H7 (cell line): ENCODE measurements around the gene CPN2. TPM values are rescaled to one million over a fixed set of nuclear protein-coding genes. Genes with fewer than 3 reads are reported as not detected.

ENCODE experiments used
- DNase-seq: peaks from one replicate; pipeline ENCODE4 v3.0.0; 2012
- H3K27me3 ChIP-seq: 2 replicates; pipeline ENCODE4 v1.6.0; 2011; ENCODE audit warnings: mild to moderate bottlenecking, low read length; ENCODE audit not compliant: control insufficient read depth, insufficient read depth
- H3K36me3 ChIP-seq: replicated peaks from 2 replicates; pipeline ENCODE4 v1.5.1; 2011; ENCODE audit warnings: low read length; ENCODE audit not compliant: control insufficient read depth, insufficient read depth
- H3K4me3 ChIP-seq: 2 replicates; pipeline ENCODE4 v1.5.1; 2011; ENCODE audit warnings: low read depth, mild to moderate bottlenecking, control low read depth, low read length, moderate library complexity; ENCODE audit not compliant: insufficient read depth
- total RNA-seq: library from RNA; depleted of rRNA; stranded (reverse); fragments of >200 nt; shearing (Covaris generic); gene quantifications from 2 replicates; pipeline ENCODE4 v1.2.3, GENCODE V29; 2014

The CPN2 gene
- total RNA-seq, 1 experiment from 2014 or later, result 0.21 TPM

GRCh38 chr3:194386648-194387047 is 35.5 kb upstream of the CPN2 start:
- H3K27me3 ChIP-seq, result no peaks in the 10 kb centered on the region
- H3K36me3 ChIP-seq, result no peaks in the 10 kb centered on the region
- no peak overlapping the region for H3K4me3 ChIP-seq
- peak; percentile 12 for DNase-seq

DNA sequence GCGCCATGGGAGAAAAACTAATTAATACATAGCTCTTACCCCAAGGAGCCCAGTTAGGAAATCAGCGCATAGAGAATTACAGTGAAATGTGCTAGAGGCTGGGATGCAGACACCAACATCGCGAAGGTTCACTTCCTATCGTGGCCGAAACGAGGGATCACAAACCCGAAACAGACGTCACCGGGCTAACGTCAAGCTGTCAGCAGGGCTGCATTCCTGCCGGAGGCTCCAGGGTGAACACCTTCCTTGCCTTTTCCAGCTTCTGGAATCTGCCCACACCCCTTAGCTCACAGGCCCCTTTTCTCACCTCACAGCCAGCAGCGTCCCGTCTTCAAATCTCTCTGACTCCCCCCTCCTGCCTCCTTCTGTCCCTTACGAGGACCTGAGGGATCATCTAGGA is 34.9 kb upstream of the CPN2 start:
- Histone ChIP-seq H3K36me3 (no peaks in the 10 kb centered on the region), H3K27me3 (no peaks in the 10 kb centered on the region), H3K4me3 (no peak overlapping the region)
- peak; percentile 22 for DNase-seq

DNA sequence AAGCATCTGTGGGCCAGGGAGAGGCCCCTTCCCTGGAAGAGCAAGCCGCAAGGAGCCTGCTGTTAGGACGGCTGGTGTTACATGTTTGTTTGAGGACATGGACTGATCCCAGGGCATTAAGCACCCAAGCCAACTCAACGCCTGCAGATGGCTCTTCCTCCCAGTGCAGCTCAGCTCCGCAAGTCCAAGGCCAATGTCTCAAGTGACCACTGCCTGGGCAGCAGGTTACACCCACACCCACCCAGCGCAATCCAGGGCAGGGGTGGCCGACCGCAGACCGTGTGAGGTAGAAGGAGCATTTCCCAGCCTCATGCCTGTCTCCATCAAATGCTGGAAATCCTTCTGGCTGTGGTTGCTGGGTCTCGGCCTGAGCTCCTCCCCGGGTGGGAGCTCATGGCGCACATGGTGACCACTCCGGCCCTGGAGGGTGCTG is 33.5 kb upstream of the CPN2 start:
- peak; percentile 22 for DNase-seq
- no peak overlapping the region for H3K4me3 ChIP-seq
- no peaks in the 10 kb centered on the region for H3K27me3 ChIP-seq
- H3K36me3 ChIP-seq, result no peaks in the 10 kb centered on the region

DNA sequence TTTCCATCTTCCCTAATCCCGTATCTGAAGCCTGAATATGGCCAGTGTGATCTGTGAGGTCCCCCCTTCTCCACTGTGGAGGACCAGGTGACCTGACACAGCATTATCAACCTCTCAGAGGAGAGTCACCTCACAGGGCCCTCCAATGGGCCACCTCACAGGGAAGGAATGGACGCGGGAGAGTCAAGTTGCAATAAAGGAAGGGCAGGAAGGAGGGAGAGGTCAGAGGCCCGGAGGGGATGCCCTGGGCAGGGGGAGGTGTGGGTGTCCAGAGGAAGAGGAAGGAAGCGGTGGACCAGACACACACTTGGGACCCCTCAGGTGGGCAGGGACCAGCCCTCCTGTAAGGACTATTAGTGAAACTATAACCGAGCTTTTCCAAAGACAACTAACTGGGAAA is 33.0 kb upstream of the CPN2 start:
- no peaks in the 10 kb centered on the region for H3K27me3 ChIP-seq
- no peaks in the 10 kb centered on the region for H3K36me3 ChIP-seq
- H3K4me3 ChIP-seq, result no peak overlapping the region
- peak; percentile 12 for DNase-seq

DNA sequence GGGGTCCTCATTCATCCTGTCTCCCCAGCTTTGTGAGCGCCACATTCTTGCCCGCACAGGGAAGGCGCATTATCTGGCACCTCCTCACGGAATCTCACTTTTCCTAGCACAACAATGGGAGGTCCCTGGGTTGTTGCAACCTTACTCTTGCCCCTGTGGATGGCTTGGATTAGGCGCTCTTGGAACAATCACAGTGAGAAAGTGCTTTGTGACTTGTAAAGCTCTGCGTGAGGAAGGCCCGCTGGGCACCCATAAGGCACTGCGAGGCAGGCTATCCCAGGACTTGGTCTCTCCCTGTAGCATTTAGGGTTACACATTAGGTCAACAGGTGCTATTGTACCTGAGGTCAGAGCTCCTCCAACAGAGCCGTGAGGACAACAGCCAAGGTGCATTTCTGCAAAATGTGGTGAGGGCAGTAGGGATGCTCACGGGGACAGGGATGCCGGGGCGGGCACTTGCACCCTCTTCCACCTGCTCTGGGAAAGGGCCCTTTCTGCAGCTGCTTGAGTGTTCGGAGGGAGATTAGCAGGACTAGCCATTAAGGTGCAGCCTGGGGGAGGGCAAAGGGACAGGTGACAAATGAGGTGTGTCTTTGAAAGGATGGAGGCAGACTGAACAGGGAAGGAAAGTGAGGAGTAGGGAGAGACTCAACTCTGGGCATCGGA is 32.3 kb upstream of the CPN2 start:
- Histone ChIP-seq H3K27me3 (no peaks in the 10 kb centered on the region), H3K36me3 (no peaks in the 10 kb centered on the region), H3K4me3 (no peak overlapping the region)
- peak; percentile 59 for DNase-seq

- no peaks in the 10 kb centered on the region for H3K27me3 ChIP-seq
- no peaks in the 10 kb centered on the region for H3K36me3 ChIP-seq
- DNase-seq, result no peak
These were observed 31.7 kb upstream of the CPN2 start for GRCh38 chr3:194382892-194383223.

DNA sequence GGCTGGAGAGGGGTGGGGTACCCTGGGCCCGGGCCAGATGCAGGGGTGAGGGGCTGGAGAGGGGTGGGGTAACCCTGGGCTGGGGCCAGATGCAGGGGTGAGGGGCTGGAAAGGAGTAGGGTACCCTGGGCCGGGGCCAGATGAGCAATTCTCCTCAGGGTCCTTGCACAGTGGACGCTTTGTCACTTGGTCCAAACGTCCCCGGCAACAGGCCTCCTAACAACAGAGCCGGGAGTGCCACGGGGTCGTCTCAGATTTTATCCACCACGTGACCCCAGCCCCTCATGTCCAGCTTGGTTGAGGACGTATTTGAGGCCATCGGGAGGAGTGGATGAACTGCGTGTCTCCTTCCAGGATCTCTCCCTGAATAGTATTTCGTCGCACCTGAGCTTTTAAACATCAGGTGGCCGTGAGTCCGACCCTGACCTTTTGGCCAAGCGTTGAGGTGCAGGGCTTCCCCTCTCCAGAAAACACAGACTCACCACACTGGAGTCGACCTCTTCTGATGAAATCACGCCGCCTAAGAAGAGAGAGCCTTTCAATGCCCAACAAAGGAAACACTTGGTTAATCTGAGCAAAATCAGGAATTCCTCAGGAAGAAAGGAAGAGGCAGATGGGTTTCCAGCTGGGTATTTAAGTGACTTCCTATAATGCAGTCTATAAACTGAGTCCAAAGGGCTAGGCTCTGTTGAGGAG is 31.2 kb upstream of the CPN2 start:
- Histone ChIP-seq H3K27me3 (no peaks in the 10 kb centered on the region), H3K4me3 (no peak overlapping the region), H3K36me3 (no peaks in the 10 kb centered on the region)
- DNase-seq, result peak; percentile 55

More at GRCh38 chr3:194382892-194383223, 31.7 kb upstream of the CPN2 start:
- no peak overlapping the region for H3K4me3 ChIP-seq

- DNase-seq, result peak; percentile 71
- Histone ChIP-seq H3K4me3 (no peak overlapping the region), H3K36me3 (no peaks in the 10 kb centered on the region), H3K27me3 (no peaks in the 10 kb centered on the region)
These were observed 30.3 kb upstream of the CPN2 start for GRCh38 chr3:194381460-194381875.

DNA sequence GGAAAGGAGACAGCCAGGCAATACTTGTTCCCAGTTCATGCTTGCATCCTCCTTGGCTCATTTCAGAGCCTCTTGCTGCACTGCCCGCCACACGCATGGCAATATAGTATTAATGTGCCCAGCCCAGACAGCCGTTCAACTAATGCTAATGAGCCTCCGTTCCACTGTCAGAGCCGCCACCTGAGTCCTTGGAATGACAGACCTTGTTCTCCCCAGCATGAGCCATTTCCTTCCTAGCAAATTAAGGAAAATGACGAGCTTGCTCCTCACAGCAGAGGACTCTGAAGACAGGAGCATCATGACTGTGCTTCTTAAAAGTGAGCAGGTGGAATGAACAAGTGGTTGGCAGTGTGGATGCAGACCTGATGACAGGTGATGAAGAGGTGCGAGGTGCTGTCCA is 29.2 kb upstream of the CPN2 start:
- no peaks in the 10 kb centered on the region for H3K27me3 ChIP-seq
- H3K36me3 ChIP-seq, result no peaks in the 10 kb centered on the region
- no peak for DNase-seq
- H3K4me3 ChIP-seq, result no peak overlapping the region

DNA sequence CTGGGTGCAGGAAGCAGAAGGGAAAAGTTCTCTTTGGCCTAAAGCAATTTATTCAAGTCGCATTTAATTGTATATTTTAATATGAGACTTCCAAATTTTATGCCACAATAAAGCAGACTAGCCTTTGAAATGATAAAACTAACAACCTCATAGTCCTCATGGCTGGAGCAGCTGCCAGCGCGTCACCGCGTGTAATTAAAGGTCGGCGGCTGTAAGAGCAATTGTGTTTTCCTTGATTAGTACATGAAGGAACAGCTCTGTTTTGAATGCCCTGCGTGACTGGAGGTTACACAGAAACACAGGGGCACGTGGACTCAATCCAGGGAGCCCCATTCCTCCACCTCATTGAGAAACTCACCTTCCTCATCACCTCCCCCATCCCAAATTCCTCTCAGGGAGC is 28.5 kb upstream of the CPN2 start:
- Histone ChIP-seq H3K4me3 (no peak overlapping the region), H3K36me3 (no peaks in the 10 kb centered on the region), H3K27me3 (no peaks in the 10 kb centered on the region)
- no peak for DNase-seq

DNA sequence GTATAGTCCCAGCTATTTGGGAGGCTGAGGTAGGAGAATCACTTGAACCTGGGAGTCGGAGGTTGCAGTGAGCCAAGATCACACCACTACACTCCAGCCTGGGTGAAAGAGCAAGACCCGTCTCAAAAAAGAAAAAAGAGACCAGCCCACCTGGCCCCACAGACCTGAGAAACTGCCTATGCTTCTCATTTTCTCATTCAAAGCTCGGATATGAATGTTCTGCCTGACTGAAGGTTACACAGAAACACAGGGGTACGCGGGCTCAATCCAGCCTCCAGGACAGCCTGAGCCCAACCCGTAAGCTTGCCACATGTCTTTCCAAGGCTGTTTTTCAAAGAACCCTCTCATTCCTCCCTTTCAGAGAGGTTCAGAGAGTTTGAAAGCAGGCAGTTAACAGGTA is 28.1 kb upstream of the CPN2 start:
- no peak for DNase-seq
- Histone ChIP-seq H3K4me3 (no peak overlapping the region), H3K36me3 (no peaks in the 10 kb centered on the region), H3K27me3 (no peaks in the 10 kb centered on the region)

GRCh38 chr3:194377708-194378107 is 26.6 kb upstream of the CPN2 start:
- H3K27me3 ChIP-seq, result no peaks in the 10 kb centered on the region
- H3K4me3 ChIP-seq, result no peak overlapping the region
- no peak for DNase-seq
- H3K36me3 ChIP-seq, result no peaks in the 10 kb centered on the region

GRCh38 chr3:194376241-194376560 is 25.1 kb upstream of the CPN2 start:
- DNase-seq, result no peak
- H3K36me3 ChIP-seq, result no peaks in the 10 kb centered on the region
- no peaks in the 10 kb centered on the region for H3K27me3 ChIP-seq
- no peak overlapping the region for H3K4me3 ChIP-seq

DNA sequence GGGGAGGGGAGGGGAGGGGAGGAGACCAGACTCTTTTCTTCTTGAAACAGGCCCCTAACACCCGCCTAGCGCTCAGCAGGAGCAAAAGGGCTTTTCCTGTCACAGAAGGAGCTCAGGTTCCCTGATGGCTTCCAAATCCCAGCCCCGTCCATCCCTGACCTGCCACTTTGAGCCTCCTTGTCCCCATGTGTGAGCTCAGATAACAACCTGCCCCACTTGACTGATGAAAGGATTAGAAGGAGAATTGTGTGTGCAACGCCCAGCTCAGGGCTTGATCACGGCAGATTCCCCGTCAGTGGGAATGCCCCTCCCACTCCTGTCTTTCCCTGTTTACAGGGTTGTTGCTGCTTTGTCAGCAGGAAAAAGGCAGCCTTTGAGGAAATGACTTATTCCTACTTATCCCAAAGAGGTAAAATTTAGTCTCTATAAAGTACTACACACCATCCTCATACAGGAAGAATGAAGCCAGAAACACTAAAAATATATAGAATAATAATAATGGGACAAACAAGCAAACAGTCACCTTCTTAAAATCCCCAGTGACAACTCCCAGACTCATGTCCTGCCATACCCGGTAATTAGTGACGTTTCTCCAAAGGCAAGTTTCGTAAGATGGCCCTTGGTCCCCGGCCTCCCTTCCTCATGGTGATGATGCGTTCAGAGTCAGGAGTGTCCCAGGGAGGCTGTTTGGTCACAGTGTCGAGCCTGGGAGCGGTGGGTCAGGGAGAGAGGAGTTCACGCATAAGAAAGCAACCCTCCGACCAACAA is 24.5 kb upstream of the CPN2 start:
- Histone ChIP-seq H3K36me3 (no peaks in the 10 kb centered on the region), H3K27me3 (no peaks in the 10 kb centered on the region), H3K4me3 (no peak overlapping the region)
- DNase-seq, result no peak

DNA sequence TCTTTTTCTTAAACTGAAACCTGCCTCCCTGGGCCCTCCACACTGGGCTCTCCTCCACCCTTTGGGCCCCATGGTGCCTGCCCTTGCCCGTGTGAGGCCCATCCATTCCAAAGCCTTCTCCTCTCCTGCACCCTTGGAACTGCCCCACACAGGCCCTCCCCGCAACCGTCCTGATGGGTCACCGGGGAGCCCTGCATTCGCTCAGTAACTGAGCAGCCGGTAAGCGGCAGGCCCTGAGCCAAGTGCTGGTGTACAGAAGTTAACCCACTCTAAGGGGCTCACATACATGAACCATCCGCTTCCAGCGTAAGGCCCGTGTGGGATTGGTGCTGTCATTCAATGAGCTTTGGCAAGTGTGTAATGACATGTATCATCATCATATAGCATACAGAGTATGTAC is 23.8 kb upstream of the CPN2 start:
- DNase-seq, result peak; percentile 59
- Histone ChIP-seq H3K36me3 (no peaks in the 10 kb centered on the region), H3K4me3 (no peak overlapping the region), H3K27me3 (no peaks in the 10 kb centered on the region)
